K562 (cell line): ENCODE measurements around the gene POLR3GL. TPM values are rescaled to one million over a fixed set of nuclear protein-coding genes. Genes with fewer than 3 reads are reported as not detected.

Experiments used
- DEAF1 ChIP-seq: fragments of 450-650 bp; formaldehyde crosslinking; IDR thresholded peaks from 2 replicates; pipeline ENCODE4 v1.4.0; 2020; ENCODE audit warnings: mild to moderate bottlenecking, moderate library complexity
- FOXO4 ChIP-seq: fragments of 450-650 bp; formaldehyde crosslinking; IDR thresholded peaks from 2 replicates; pipeline ENCODE4 v1.4.0; 2020; ENCODE audit warnings: mild to moderate bottlenecking, moderate library complexity
- HDAC3 ChIP-seq: fragments of 450-650 bp; IDR thresholded peaks from 2 replicates; pipeline ENCODE4 v1.6.1; 2018; ENCODE audit warnings: borderline replicate concordance, mild to moderate bottlenecking, moderate library complexity; ENCODE audit not compliant: partially characterized antibody
- MAZ ChIP-seq, 2 experiments: fragments of 450-650 bp in 1 of 2; sonication (generic) in 1 of 2; formaldehyde crosslinking; IDR thresholded peaks in 1 of 2; conservative IDR thresholded peaks in 1 of 2; 2 replicates each; pipeline versions ENCODE4 v1.4.0 to v1.5.0; 2020; ENCODE audit warnings: mild to moderate bottlenecking in 1 of 2, missing genetic modification reagents in 1 of 2
- NEUROD1 ChIP-seq: fragments of 150-350 bp; IDR thresholded peaks from 2 replicates; pipeline ENCODE4 v1.6.1; 2014; ENCODE audit warnings: borderline replicate concordance, low read length, low read depth; ENCODE audit not compliant: partially characterized antibody
- PATZ1 ChIP-seq: fragments of 250-450 bp; sonication (Bioruptor Pico); IDR thresholded peaks from 2 replicates; pipeline ENCODE4 v1.5.0; 2020; ENCODE audit warnings: mild to moderate bottlenecking, borderline replicate concordance
- RBM25 ChIP-seq: fragments of 200-400 bp; formaldehyde crosslinking; IDR thresholded peaks from 2 replicates; pipeline ENCODE4 v1.6.1; 2018; ENCODE audit warnings: low read length, low read depth, moderate library complexity; ENCODE audit not compliant: severe bottlenecking
- SAP30 ChIP-seq: fragments of 200-600 bp; sonication (generic); IDR thresholded peaks from 2 replicates; pipeline ENCODE4 v1.6.1; 2012; ENCODE audit warnings: borderline replicate concordance, low read depth, mild to moderate bottlenecking, moderate library complexity, low read length, control low read depth, inconsistent platforms; ENCODE audit not compliant: insufficient read depth, poor library complexity, severe bottlenecking
- TBL1XR1 ChIP-seq, 2 experiments: IDR thresholded peaks; 2 replicates each; pipeline ENCODE4 v1.6.1; 2012; ENCODE audit warnings: improper control_type of control experiment in 2 of 2, low read length in 2 of 2, mild to moderate bottlenecking in 1 of 2
- TCFL5 ChIP-seq: fragments of 250-450 bp; sonication (Bioruptor Pico); conservative IDR thresholded peaks from 2 replicates; pipeline ENCODE4 v1.6.1; 2021; ENCODE audit warnings: mild to moderate bottlenecking, moderate library complexity, matching md5 sums
- ZBTB1 ChIP-seq: sonication (generic); formaldehyde crosslinking; IDR thresholded peaks from 2 replicates; pipeline ENCODE4 v1.8.1; 2023; ENCODE audit warnings: missing genetic modification reagents, low read depth, mild to moderate bottlenecking, borderline replicate concordance
- ZNF511 ChIP-seq: sonication (generic); formaldehyde crosslinking; IDR thresholded peaks from 2 replicates; pipeline ENCODE4 v1.8.0; 2022; ENCODE audit warnings: mild to moderate bottlenecking, missing genetic modification reagents
- ZNF699 ChIP-seq: fragments of 250-450 bp; sonication (Bioruptor Pico); IDR thresholded peaks from 2 replicates; pipeline ENCODE4 v1.8.0; 2021; ENCODE audit warnings: mild to moderate bottlenecking, moderate library complexity; ENCODE audit not compliant: insufficient replicate concordance
- ZNF77 ChIP-seq: fragments of 250-450 bp; sonication (Bioruptor Pico); IDR thresholded peaks from 2 replicates; pipeline ENCODE4 v1.5.0; 2020
- polyA plus RNA-seq, 8 experiments: library from polyadenylated mRNA; depleted of rRNA in 4 of 8; stranded (reverse) in 5 of 8; unstranded in 3 of 8; fragments of >200 nt; fragmentation: Nextera tagmentation in 2 of 8; fragmentation: Illumina TruSeq in 1 of 8; extraction: Ambion mirVana in 2 of 8; extraction: Trizol in 1 of 8; gene quantifications; 2 replicates each; pipeline versions ENCODE4 v1.2.1 to v1.2.3, GENCODE V29; 2011 to 2014; ENCODE audit warnings: inconsistent platforms in 1 of 8, missing spikeins in 1 of 8
- total RNA-seq, 7 experiments: library from RNA; depleted of rRNA in 6 of 7; stranded (reverse); fragments of >200 nt in 6 of 7; fragmentation: Illumina TruSeq in 2 of 7; extraction: Trizol in 2 of 7; gene quantifications; 2 replicates each; pipeline versions ENCODE4 v1.2.1 to v1.2.3, GENCODE V29; 2011 to 2021; ENCODE audit warnings: low replicate concordance in 1 of 7
- TF ChIP-seq, protein P1 (sequence below): sonication (generic); formaldehyde crosslinking; IDR thresholded peaks from 2 replicates; pipeline ENCODE4 v1.8.0; 2022; ENCODE audit warnings: mild to moderate bottlenecking, missing genetic modification reagents

POLR3GL gene
- total and polyA plus RNA-seq, 9 of the 15 experiments (the other 6 are each of a cell fraction or from before 2014, with no cell fraction given): 14.6 to 48.4 (median 38.2) TPM

DNA sequence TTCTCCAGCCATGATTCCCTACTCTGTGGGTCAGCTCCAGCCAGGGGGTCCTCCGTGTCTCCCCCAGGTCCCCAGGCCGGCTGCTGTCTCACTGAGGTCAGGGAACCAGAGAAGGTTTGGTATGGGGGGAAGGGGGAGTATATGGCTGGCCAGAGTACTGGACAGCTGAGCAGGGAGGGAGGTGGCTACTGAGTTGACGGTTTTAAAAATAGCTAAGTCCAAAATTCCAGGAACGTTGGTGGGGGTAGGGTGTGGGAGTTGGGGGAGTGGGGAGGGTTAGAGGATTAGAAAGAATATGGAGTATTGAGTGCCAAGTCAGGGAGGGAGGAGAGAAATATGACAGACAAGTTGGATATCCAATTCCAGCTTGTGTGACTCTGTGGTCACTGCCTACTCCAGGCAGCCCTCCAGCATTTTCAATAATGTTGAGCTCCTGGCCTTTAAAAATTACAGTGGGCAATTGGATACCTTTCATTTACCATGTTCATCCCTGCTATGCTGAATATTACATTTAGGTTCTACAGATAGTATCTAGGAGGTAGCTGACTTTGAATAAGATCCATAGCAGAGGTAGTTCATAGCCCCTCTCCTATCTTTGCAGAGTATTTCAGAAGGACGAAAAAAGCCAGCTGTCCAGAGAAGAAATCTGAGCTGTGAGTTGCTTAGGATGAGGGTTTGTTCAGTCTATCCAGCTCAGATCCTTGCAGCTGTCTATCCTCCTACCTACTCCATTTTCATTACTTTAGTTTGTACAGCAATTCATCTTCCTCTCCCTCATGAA lies 57.3 kb downstream of the POLR3GL start, which contains the start of gene HJV (continued):
- TF ChIP-seq, protein P1, sequence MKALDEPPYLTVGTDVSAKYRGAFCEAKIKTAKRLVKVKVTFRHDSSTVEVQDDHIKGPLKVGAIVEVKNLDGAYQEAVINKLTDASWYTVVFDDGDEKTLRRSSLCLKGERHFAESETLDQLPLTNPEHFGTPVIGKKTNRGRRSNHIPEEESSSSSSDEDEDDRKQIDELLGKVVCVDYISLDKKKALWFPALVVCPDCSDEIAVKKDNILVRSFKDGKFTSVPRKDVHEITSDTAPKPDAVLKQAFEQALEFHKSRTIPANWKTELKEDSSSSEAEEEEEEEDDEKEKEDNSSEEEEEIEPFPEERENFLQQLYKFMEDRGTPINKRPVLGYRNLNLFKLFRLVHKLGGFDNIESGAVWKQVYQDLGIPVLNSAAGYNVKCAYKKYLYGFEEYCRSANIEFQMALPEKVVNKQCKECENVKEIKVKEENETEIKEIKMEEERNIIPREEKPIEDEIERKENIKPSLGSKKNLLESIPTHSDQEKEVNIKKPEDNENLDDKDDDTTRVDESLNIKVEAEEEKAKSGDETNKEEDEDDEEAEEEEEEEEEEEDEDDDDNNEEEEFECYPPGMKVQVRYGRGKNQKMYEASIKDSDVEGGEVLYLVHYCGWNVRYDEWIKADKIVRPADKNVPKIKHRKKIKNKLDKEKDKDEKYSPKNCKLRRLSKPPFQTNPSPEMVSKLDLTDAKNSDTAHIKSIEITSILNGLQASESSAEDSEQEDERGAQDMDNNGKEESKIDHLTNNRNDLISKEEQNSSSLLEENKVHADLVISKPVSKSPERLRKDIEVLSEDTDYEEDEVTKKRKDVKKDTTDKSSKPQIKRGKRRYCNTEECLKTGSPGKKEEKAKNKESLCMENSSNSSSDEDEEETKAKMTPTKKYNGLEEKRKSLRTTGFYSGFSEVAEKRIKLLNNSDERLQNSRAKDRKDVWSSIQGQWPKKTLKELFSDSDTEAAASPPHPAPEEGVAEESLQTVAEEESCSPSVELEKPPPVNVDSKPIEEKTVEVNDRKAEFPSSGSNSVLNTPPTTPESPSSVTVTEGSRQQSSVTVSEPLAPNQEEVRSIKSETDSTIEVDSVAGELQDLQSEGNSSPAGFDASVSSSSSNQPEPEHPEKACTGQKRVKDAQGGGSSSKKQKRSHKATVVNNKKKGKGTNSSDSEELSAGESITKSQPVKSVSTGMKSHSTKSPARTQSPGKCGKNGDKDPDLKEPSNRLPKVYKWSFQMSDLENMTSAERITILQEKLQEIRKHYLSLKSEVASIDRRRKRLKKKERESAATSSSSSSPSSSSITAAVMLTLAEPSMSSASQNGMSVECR (CRISPR knock-in tag): no peak
- TF ChIP-seq SAP30: no peak
- TF ChIP-seq ZNF77: no peak
- peak in 1 of 2 experiments; percentile 60; a peak in 2 of 4 replicates for TF ChIP-seq TBL1XR1 (IDR thresholded peaks at IDR 0.05; ENCODE audit: low read length in 2 of 2)
- no peak for TF ChIP-seq FOXO4 (CRISPR knock-in tag)
- no peak for TF ChIP-seq TCFL5
- TF ChIP-seq ZBTB1 (CRISPR knock-in tag): no peak
- peak; percentile 99 for TF ChIP-seq RBM25
- TF ChIP-seq ZNF699: no peak
- TF ChIP-seq PATZ1 (CRISPR knock-in tag): no peak
- TF ChIP-seq HDAC3: peak; percentile 75
- TF ChIP-seq MAZ (CRISPR knock-in tag; conservative IDR thresholded peaks at IDR 0.05 in 1 of 2, IDR thresholded peaks at IDR 0.05 in 1 of 2): peak in 1 of 2 experiments; percentile 87; a peak in 3 of 4 replicates
- no peak for TF ChIP-seq NEUROD1
- no peak for TF ChIP-seq ZNF511 (CRISPR knock-in tag)
- no peak for TF ChIP-seq DEAF1
